Astrocyte of the spinal cord (primary cell): ENCODE data around the gene PRKG1.

ENCODE experiments used
- DNase-seq: peaks from one replicate; pipeline ENCODE4 v3.0.0; 2011; ENCODE audit warnings: low read depth, low spot score
- H3K4me3 ChIP-seq: 2 replicates; pipeline ENCODE4 v1.5.1; 2011; ENCODE audit warnings: low read depth, mild to moderate bottlenecking, low read length, moderate library complexity
- in situ Hi-C: cut with HindIII; loops from 2 replicates; pipeline ENCODE4 v1.10.0; 2017; ENCODE audit warnings: low sequenced_read_pairs
- TF ChIP-seq, protein P1 (sequence below): IDR thresholded peaks from 2 replicates; pipeline ENCODE4 v1.5.1; 2012; ENCODE audit warnings: low read depth, mild to moderate bottlenecking, low read length, inconsistent platforms

PRKG1 gene

DNA sequence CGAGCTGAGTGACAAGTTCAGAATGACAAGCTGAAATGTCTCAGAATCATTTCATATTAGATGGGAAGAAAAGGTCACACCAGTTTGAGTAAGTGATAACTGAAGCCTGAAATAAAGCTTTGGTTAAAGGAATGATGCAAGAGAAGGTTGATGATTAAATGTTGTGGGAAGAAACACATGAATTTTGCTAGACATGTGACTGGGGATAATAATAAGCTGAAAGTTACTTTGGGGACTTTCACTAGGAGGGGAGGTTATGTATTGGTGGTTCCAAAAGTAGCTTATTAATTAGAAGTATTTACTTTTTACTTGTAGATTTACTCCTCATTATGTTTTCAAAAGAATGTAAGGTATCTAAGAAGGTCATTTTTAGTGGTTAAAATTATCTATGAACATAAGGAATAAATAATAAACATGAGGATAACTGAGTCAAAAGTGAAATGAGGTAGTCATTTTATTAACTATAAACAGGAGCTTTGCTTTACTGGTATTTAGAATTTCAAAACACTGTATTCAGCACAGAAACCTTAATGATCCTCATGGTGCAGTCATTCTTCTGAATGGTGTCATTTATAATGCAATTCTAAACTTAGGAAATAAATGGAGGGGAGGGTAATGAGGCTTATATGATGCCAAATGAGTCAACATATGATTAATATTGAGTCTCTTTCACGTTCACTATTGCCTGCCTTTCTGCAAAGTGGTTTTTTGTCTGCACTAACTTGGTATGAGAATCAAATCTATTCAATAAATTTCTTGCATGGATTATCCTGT is 63.7 kb downstream of the PRKG1 start:
- no peak overlapping the region for H3K4me3 ChIP-seq
- DNase-seq, result peak; percentile 10
- TF ChIP-seq, protein P1, sequence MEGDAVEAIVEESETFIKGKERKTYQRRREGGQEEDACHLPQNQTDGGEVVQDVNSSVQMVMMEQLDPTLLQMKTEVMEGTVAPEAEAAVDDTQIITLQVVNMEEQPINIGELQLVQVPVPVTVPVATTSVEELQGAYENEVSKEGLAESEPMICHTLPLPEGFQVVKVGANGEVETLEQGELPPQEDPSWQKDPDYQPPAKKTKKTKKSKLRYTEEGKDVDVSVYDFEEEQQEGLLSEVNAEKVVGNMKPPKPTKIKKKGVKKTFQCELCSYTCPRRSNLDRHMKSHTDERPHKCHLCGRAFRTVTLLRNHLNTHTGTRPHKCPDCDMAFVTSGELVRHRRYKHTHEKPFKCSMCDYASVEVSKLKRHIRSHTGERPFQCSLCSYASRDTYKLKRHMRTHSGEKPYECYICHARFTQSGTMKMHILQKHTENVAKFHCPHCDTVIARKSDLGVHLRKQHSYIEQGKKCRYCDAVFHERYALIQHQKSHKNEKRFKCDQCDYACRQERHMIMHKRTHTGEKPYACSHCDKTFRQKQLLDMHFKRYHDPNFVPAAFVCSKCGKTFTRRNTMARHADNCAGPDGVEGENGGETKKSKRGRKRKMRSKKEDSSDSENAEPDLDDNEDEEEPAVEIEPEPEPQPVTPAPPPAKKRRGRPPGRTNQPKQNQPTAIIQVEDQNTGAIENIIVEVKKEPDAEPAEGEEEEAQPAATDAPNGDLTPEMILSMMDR, result no peak
- in situ Hi-C loops, result no loop called here

DNA sequence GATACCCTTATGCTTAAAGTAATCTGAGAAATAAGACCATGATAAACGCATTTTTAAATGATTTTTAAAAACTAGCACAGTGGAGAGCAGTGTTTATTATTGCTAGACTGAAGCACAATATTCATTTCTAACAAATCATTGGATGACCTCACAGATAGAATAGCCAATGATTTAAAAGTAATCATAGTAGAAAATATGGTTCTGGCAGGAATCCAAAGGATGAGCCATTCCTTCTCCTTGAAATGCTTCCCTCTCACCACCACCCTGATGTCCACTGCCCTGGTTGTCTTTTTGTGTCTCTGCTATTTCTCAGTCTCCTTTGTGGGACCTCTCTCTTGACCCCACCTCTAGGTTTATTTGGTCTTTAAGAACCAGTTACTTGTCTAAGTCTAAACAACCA is 64.9 kb downstream of the PRKG1 start:
- TF ChIP-seq, protein P1, result no peak
- no peak for DNase-seq

DNA sequence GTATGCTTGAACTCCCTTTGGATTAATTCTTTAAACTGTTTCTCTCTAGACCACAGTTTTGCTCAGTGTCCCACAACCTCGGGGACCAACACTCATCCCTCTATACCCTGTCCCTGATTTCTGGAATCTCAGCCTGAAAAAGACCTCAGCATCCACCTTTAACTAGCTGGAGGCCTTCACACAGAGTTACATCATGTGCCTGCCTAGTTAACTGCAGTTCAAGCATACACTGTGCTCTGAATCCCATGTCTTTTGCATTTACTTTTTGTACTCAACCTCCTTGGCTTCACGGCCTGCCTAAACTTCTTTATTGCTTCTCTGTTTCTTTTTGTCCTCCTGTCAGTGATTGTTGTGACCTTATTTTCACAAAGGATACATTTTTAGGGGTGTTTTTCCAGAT is 66.7 kb downstream of the PRKG1 start:
- no peak for DNase-seq
- TF ChIP-seq, protein P1, result no peak
- in situ Hi-C loops, result no loop called here
- no peak overlapping the region for H3K4me3 ChIP-seq

More for the DNA sequence above, 64.9 kb downstream of the PRKG1 start:
- no peak overlapping the region for H3K4me3 ChIP-seq
- in situ Hi-C loops, result no loop called here

DNA sequence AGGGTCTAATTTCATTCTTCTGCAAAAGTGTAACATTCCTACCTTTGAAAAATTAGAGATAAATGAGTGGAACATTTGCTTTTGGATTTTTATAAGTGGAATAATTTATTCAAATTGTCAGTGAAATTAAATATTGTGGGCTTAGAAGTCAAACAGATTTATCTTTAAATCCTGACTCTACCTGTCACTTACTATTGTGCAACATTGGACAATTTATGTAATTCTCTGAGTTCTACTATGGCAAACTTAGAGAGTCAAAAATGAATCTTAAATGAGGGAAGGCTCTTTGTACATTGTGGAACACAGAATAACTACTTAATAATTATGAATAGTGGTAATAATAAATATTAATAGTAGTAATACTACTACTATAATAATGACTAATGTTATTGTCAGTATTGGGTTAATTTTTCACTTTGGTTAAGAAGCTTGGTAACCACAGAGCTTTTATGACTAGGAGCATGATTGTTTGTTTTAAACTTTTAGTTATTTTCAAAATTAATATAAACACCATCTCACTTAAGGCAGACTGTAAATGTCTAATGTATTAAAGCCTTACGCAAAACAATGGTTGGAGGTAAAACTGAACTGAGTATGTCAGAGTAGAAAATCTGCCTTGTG is 70.0 kb downstream of the PRKG1 start:
- TF ChIP-seq, protein P1, result no peak
- in situ Hi-C loops, result no loop called here
- no peak overlapping the region for H3K4me3 ChIP-seq
- DNase-seq, result no peak

DNA sequence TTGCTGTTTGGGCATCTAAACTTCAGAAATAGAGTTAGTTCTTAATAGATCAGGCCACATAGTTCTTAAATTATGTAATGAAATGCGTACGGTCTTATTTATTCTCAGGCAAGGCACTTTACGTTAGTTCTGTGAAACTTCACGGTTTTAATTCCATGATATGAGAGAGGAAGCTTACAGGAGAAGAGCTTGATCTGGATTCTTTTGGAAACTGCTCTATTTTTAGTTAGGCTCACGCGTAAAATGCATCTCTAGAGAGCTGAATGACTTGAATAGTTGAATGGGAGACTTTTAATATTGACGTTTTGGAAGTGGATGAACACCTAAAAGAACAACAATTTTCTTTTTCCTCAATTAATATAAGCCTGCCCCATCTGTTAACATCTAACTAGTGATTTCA is 71.1 kb downstream of the PRKG1 start:
- TF ChIP-seq, protein P1, result no peak
- no peak overlapping the region for H3K4me3 ChIP-seq
- DNase-seq, result no peak
- in situ Hi-C loops, result no loop called here

DNA sequence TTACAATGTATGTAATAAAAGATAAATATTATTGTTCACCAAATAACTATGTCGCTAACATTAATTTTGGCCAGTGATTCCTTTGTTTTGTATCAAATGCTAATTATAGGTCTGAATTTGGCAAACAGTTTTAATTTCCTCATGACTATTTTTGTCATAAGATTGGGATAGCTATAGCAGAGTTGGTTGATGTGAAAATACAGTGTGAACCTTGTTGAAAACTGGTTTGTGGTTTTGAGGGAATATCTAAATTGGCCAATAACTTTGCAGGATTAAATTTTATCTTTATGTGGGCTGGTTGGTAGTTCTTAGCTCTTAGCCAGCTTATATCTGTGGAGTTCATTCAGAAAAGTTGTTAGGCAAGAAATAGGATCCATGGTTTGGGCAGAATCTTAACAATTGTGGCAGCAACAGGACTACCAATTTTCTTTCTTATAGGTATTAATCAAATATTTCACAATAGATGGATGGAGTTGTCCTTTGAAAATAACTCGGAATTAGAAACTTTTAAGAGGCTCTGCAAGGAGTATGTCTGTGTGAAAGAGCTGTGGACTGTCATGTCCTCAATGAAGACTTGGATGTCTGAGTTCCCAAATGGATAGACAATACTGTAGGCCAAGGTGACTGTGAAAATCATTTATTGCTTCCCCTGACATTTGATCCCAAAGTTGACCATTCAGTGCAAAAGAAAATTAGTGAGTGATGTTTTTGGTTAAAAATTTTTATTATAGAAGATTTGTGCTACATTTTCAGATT is 73.5 kb downstream of the PRKG1 start:
- TF ChIP-seq, protein P1, result no peak
- no peak for DNase-seq
- in situ Hi-C loops, result no loop called here
- no peak overlapping the region for H3K4me3 ChIP-seq
